ENCODE data around the gene SEC14L2.

Gene SEC14L2

GRCh38 chr22:30405731-30406130, 8.9 kb downstream of the SEC14L2 start:
- DNase-seq = no peak

GRCh38 chr22:30406400-30406799, 9.6 kb downstream of the SEC14L2 start:
- DNase-seq = no peak

GRCh38 chr22:30408388-30409102, 11.7 kb downstream of the SEC14L2 start:
- DNase-seq = peak; percentile 79

- DNase-seq = no peak
Observed at GRCh38 chr22:30411780-30412179, 15.0 kb downstream of the SEC14L2 start.

GRCh38 chr22:30413001-30413400, 16.2 kb downstream of the SEC14L2 start:
- no peak for DNase-seq

GRCh38 chr22:30413745-30414524, 17.1 kb downstream of the SEC14L2 start:
- DNase-seq = no peak

- DNase-seq = no peak
Observed at GRCh38 chr22:30414525-30415047, 17.8 kb downstream of the SEC14L2 start.

GRCh38 chr22:30416403-30416802, 19.6 kb downstream of the SEC14L2 start:
- no peak for DNase-seq

GRCh38 chr22:30416837-30417236, 20.0 kb downstream of the SEC14L2 start:
- DNase-seq = no peak

GRCh38 chr22:30420347-30421125, 23.7 kb downstream of the SEC14L2 start:
- peak; percentile 77 for DNase-seq

GRCh38 chr22:30421695-30422480, 25.1 kb downstream of the SEC14L2 start:
- DNase-seq = no peak

GRCh38 chr22:30422481-30423300, 25.9 kb downstream of the SEC14L2 start:
- peak; percentile 94 for DNase-seq

GRCh38 chr22:30423301-30423958, 26.6 kb downstream of the SEC14L2 start:
- no peak for DNase-seq

GRCh38 chr22:30423959-30424533, 27.2 kb downstream of the SEC14L2 start:
- peak; percentile 100 for DNase-seq

- peak; percentile 44 for DNase-seq
Observed at GRCh38 chr22:30424534-30425326, 27.9 kb downstream of the SEC14L2 start.

GRCh38 chr22:30425327-30425615, 28.5 kb downstream of the SEC14L2 start:
- no peak for DNase-seq

GRCh38 chr22:30425616-30426387, 29.0 kb downstream of the SEC14L2 start, which contains the start of gene MTFP1:
MTFP1 (plus strand) TSS chr22:30425768; CDS start chr22:30425880, 112 bp downstream.
- DNase-seq = peak; percentile 76
